Body of pancreas (tissue), 4 donors: ENCODE measurements around the gene NRN1L. TPM values are rescaled to one million over a fixed set of nuclear protein-coding genes. Genes with fewer than 3 reads are reported as not detected.

ENCODE experiments used
- ATAC-seq: fragments of 150-250 bp; one replicate; pipeline ENCODE4 v1.9.1; 2016
- DNase-seq, 4 donors: peaks; one replicate each; pipeline ENCODE4 v3.0.0-alpha.2; 2019
- H3K27ac ChIP-seq, 4 donors: fragments of 200-600 bp; sonication (generic); 1 replicate in 3 of 4; 2 replicates in 1 of 4; pipeline versions ENCODE4 v1.5.1 to v1.6.1; 2016 to 2019; ENCODE audit warnings: mild to moderate bottlenecking in 1 of 4, mixed read lengths in 1 of 4, moderate library complexity in 1 of 4
- H3K27me3 ChIP-seq, 2 donors: fragments of 200-600 bp; sonication (generic); one replicate each; pipeline ENCODE4 v1.6.0; 2016; ENCODE audit warnings: mild to moderate bottlenecking in 1 of 2
- H3K36me3 ChIP-seq, 2 donors: fragments of 200-600 bp; sonication (generic); replicated peaks in 1 of 2; 2 replicates each; pipeline ENCODE4 v1.5.1; 2016; ENCODE audit warnings: low read depth in 2 of 2; ENCODE audit not compliant: insufficient read depth in 1 of 2
- H3K4me1 ChIP-seq: fragments of 200-600 bp; sonication (generic); one replicate; pipeline ENCODE4 v1.6.0; 2016
- H3K4me3 ChIP-seq, 2 donors: fragments of 200-600 bp; sonication (generic); 1 replicate in 1 of 2; 2 replicates in 1 of 2; pipeline ENCODE4 v1.5.1; 2016 to 2019
- H3K9me3 ChIP-seq, 3 donors: fragments of 200-600 bp; sonication (generic); 1 replicate in 2 of 3; 2 replicates in 1 of 3; pipeline ENCODE4 v1.5.1; 2016
- POLR2A ChIP-seq, 3 donors: fragments of 450-650 bp; IDR thresholded peaks; one replicate each; pipeline ENCODE4 v1.6.1; 2016; ENCODE audit warnings: antibody characterized with exemption in 3 of 3, mild to moderate bottlenecking in 2 of 3
- WGBS, 2 donors: methylation state at CpG; one replicate each; pipeline ENCODE4 v1.1.5; 2017; 5-methylcytosine and 5-hydroxymethylcytosine counted together
- intact Hi-C: fragments of 100-400 bp; cut with DNase I; formaldehyde crosslinking; loops from one replicate; pipeline ENCODE4 v1.15.1; 2023
- total RNA-seq, 2 donors: library from RNA; depleted of rRNA; stranded (reverse); fragments of >200 nt; gene quantifications; one replicate each; pipeline ENCODE4 v1.1.0, GENCODE V29; 2016
- TF ChIP-seq, protein P1 (sequence below), 7 experiments: fragments of 450-650 bp in 4 of 7; fragments of 200-600 bp in 3 of 7; sonication (generic) in 3 of 7; IDR thresholded peaks; one replicate each; pipeline ENCODE4 v1.5.1; 2016 to 2019; ENCODE audit warnings: antibody characterized with exemption in 7 of 7

NRN1L gene
- total RNA-seq, 2 donors from 2014 or later, result not detected

DNA sequence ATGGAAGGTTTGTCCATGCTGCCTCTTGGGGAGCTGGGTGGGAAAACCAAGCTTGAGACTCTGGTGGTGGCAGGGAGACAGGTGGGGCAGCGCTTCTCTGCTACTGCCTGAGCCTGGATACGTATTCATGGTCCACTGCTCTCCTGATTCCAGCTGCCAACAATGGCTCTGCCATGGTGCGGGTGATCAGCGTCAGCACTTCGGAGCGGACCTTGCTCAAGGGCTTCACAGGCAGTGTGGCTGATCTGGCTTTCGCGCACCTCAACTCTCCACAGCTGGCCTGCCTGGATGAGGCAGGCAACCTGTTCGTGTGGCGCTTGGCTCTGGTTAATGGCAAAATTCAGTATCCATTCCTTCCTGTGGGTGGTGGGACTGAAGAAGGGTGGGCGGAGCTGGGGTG is 7.6 kb upstream of the NRN1L start:
- DNase-seq (no peak), ATAC-seq (no peak)
- Histone ChIP-seq H3K4me1 (peaks cover 25% of the 10 kb centered on the region), H3K36me3 (peaks cover 21 to 41% of the 10 kb centered on the region in 2 donors), H3K27ac (no peak overlapping the region), H3K27me3 (no peaks in the 10 kb centered on the region), H3K4me3 (no peak overlapping the region), H3K9me3 (no peaks in the 10 kb centered on the region)
- TF ChIP-seq POLR2A (IDR thresholded peaks at IDR 0.05), result no peak
- TF ChIP-seq, protein P1, sequence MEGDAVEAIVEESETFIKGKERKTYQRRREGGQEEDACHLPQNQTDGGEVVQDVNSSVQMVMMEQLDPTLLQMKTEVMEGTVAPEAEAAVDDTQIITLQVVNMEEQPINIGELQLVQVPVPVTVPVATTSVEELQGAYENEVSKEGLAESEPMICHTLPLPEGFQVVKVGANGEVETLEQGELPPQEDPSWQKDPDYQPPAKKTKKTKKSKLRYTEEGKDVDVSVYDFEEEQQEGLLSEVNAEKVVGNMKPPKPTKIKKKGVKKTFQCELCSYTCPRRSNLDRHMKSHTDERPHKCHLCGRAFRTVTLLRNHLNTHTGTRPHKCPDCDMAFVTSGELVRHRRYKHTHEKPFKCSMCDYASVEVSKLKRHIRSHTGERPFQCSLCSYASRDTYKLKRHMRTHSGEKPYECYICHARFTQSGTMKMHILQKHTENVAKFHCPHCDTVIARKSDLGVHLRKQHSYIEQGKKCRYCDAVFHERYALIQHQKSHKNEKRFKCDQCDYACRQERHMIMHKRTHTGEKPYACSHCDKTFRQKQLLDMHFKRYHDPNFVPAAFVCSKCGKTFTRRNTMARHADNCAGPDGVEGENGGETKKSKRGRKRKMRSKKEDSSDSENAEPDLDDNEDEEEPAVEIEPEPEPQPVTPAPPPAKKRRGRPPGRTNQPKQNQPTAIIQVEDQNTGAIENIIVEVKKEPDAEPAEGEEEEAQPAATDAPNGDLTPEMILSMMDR (IDR thresholded peaks at IDR 0.05), result no peak
- WGBS, 2 donors, result 92 to 100% methylated on average over 1 to 11 of the region's 11 CpGs
- intact Hi-C loops, result no loop called here

- Histone ChIP-seq H3K36me3 (peaks cover 21 to 46% of the 10 kb centered on the region in 2 donors), H3K27me3 (no peaks in the 10 kb centered on the region), H3K4me3 (no peak overlapping the region), H3K9me3 (no peaks in the 10 kb centered on the region), H3K27ac (no peak overlapping the region), H3K4me1 (peaks cover 20% of the 10 kb centered on the region)
- no peak for TF ChIP-seq POLR2A (IDR thresholded peaks at IDR 0.05)
- TF ChIP-seq, protein P1 (IDR thresholded peaks at IDR 0.05), result no peak
- no peak for DNase-seq
- intact Hi-C loops, result no loop called here
- ATAC-seq, result no peak
- 81 to 82% methylated on average over 5 to 6 of the region's 6 CpGs for WGBS, 2 donors
These were observed 6.5 kb upstream of the NRN1L start for GRCh38 chr16:67878232-67878631.

GRCh38 chr16:67878846-67879245 is 5.8 kb upstream of the NRN1L start:
- Histone ChIP-seq H3K9me3 (no peaks in the 10 kb centered on the region), H3K4me1 (peaks cover 16% of the 10 kb centered on the region), H3K27me3 (no peaks in the 10 kb centered on the region), H3K27ac (no peak overlapping the region), H3K4me3 (no peak overlapping the region), H3K36me3 (peaks cover 21 to 46% of the 10 kb centered on the region in 2 donors)
- no peak for ATAC-seq
- intact Hi-C loops, result no loop called here
- no peak for DNase-seq
- TF ChIP-seq, protein P1 (IDR thresholded peaks at IDR 0.05), result no peak
- TF ChIP-seq POLR2A (IDR thresholded peaks at IDR 0.05), result no peak
- 95 to 100% methylated on average over 2 to 9 of the region's 9 CpGs for WGBS, 2 donors

- no peak overlapping the region for H3K27ac ChIP-seq
- DNase-seq, result no peak
- WGBS, 2 donors, result 82 to 88% methylated on average over 2 to 12 of the region's 12 CpGs
- H3K4me1 ChIP-seq, result peaks cover 10% of the 10 kb centered on the region
- intact Hi-C loops, result no loop called here
- no peaks in the 10 kb centered on the region for H3K27me3 ChIP-seq
- TF ChIP-seq, protein P1 (IDR thresholded peaks at IDR 0.05), result no peak
- TF ChIP-seq POLR2A (IDR thresholded peaks at IDR 0.05), result no peak
- no peaks in the 10 kb centered on the region for H3K9me3 ChIP-seq
- H3K36me3 ChIP-seq, result peaks cover 21 to 46% of the 10 kb centered on the region in 2 donors
- no peak for ATAC-seq
- H3K4me3 ChIP-seq, result no peak overlapping the region
These were observed 5.2 kb upstream of the NRN1L start for GRCh38 chr16:67879462-67879861.

- intact Hi-C loops, result loop anchor here (5.0 kb wide), 1 partner anchor 42 kb away; no protein-coding TSS in a partner anchor
- WGBS, 2 donors, result 58 to 91% methylated on average over 2 to 5 of the region's 5 CpGs
- no peak for DNase-seq
- no peak overlapping the region for H3K4me3 ChIP-seq
- no peak overlapping the region for H3K27ac ChIP-seq
- no peak for ATAC-seq
- H3K4me1 ChIP-seq, result peaks cover 5% of the 10 kb centered on the region
- no peak for TF ChIP-seq POLR2A (IDR thresholded peaks at IDR 0.05)
- TF ChIP-seq, protein P1 (IDR thresholded peaks at IDR 0.05), result no peak
- H3K27me3 ChIP-seq, result no peaks in the 10 kb centered on the region
- H3K9me3 ChIP-seq, result no peaks in the 10 kb centered on the region
- H3K36me3 ChIP-seq, result peaks cover 21 to 46% of the 10 kb centered on the region in 2 donors
These were observed 4.7 kb upstream of the NRN1L start for GRCh38 chr16:67879936-67880335.
